ENCODE results near the gene SACS.

Gene SACS

GRCh38 chr13:23460921-23461320, 27.4 kb upstream of the SACS start:
- H3K9me3 ChIP-seq (ENCODE audit: low read length): no peaks in the 10 kb centered on the region
- no peaks in the 10 kb centered on the region for H3K9me2 ChIP-seq (ENCODE audit: low read depth, low read length)
- TF ChIP-seq CTCF (IDR thresholded peaks at IDR 0.05; ENCODE audit: low read length) (no peak), EZH2 (IDR thresholded peaks at IDR 0.05; ENCODE audit: borderline replicate concordance, low read length) (no peak)
- no peaks in the 10 kb centered on the region for H3F3A ChIP-seq (ENCODE audit: insufficient read depth, low read length)
- H3K27ac ChIP-seq (ENCODE audit: low read depth, low read length, poor library complexity, severe bottlenecking): no peak overlapping the region
- peaks cover 3% of the 10 kb centered on the region; the same call in 1 of the 2 replicates for H3K27me3 ChIP-seq (ENCODE audit: insufficient read depth, low read length)
- H4K20me1 ChIP-seq (ENCODE audit: insufficient read depth, low read length): no peaks in the 10 kb centered on the region
- no peaks in the 10 kb centered on the region for H3K79me2 ChIP-seq (ENCODE audit: insufficient read depth, low read length)
- H3K4me3 ChIP-seq (ENCODE audit: low read depth, low read length, poor library complexity, severe bottlenecking): no peak overlapping the region
- H2AFZ ChIP-seq (ENCODE audit: low read length): no peak overlapping the region
- H3K4me2 ChIP-seq (ENCODE audit: low read length): no peak overlapping the region
- H3K9ac ChIP-seq (ENCODE audit: low read length): no peak overlapping the region
- no peaks in the 10 kb centered on the region for H3K4me1 ChIP-seq (ENCODE audit: insufficient read depth, low read length, severe bottlenecking)
- H3K36me3 ChIP-seq (ENCODE audit: insufficient read depth, low read length): no peaks in the 10 kb centered on the region

- no peaks in the 10 kb centered on the region for H3K4me1 ChIP-seq (ENCODE audit: insufficient read depth, low read length, severe bottlenecking)
- no peak overlapping the region for H3K4me3 ChIP-seq (ENCODE audit: low read depth, low read length, poor library complexity, severe bottlenecking)
- no peak overlapping the region for H3K27ac ChIP-seq (ENCODE audit: low read depth, low read length, poor library complexity, severe bottlenecking)
- TF ChIP-seq CTCF (IDR thresholded peaks at IDR 0.05; ENCODE audit: low read length) (no peak), EZH2 (IDR thresholded peaks at IDR 0.05; ENCODE audit: borderline replicate concordance, low read length) (no peak)
- H4K20me1 ChIP-seq (ENCODE audit: insufficient read depth, low read length): no peaks in the 10 kb centered on the region
- H3K4me2 ChIP-seq (ENCODE audit: low read length): no peak overlapping the region
- H3F3A ChIP-seq (ENCODE audit: insufficient read depth, low read length): no peaks in the 10 kb centered on the region
- no peaks in the 10 kb centered on the region for H3K79me2 ChIP-seq (ENCODE audit: insufficient read depth, low read length)
- peaks cover 2% of the 10 kb centered on the region; the same call in 1 of the 2 replicates for H3K27me3 ChIP-seq (ENCODE audit: insufficient read depth, low read length)
- H3K9me3 ChIP-seq (ENCODE audit: low read length): no peaks in the 10 kb centered on the region
- no peak overlapping the region for H3K9ac ChIP-seq (ENCODE audit: low read length)
- no peak overlapping the region for H2AFZ ChIP-seq (ENCODE audit: low read length)
- no peaks in the 10 kb centered on the region for H3K36me3 ChIP-seq (ENCODE audit: insufficient read depth, low read length)
- H3K9me2 ChIP-seq (ENCODE audit: low read depth, low read length): no peaks in the 10 kb centered on the region
These were observed 26.8 kb upstream of the SACS start for GRCh38 chr13:23460309-23460708.

- no peak overlapping the region for H2AFZ ChIP-seq (ENCODE audit: low read length)
- TF ChIP-seq EZH2 (IDR thresholded peaks at IDR 0.05; ENCODE audit: borderline replicate concordance, low read length): no peak
- TF ChIP-seq CTCF (IDR thresholded peaks at IDR 0.05; ENCODE audit: low read length): no peak
These were observed 25.5 kb upstream of the SACS start for GRCh38 chr13:23458989-23459388.

More at GRCh38 chr13:23458989-23459388, 25.5 kb upstream of the SACS start:
- Histone ChIP-seq H3K9ac (ENCODE audit: low read length) (no peak overlapping the region), H3K9me3 (ENCODE audit: low read length) (no peaks in the 10 kb centered on the region), H3K27ac (ENCODE audit: low read depth, low read length, poor library complexity, severe bottlenecking) (no peak overlapping the region), H3K4me1 (ENCODE audit: insufficient read depth, low read length, severe bottlenecking) (no peaks in the 10 kb centered on the region), H4K20me1 (ENCODE audit: insufficient read depth, low read length) (no peaks in the 10 kb centered on the region), H3K36me3 (ENCODE audit: insufficient read depth, low read length) (no peaks in the 10 kb centered on the region), H3K4me2 (ENCODE audit: low read length) (no peak overlapping the region), H3F3A (ENCODE audit: insufficient read depth, low read length) (no peaks in the 10 kb centered on the region), H3K27me3 (ENCODE audit: insufficient read depth, low read length) (no peaks in the 10 kb centered on the region), H3K9me2 (ENCODE audit: low read depth, low read length) (no peaks in the 10 kb centered on the region), H3K4me3 (ENCODE audit: low read depth, low read length, poor library complexity, severe bottlenecking) (no peak overlapping the region), H3K79me2 (ENCODE audit: insufficient read depth, low read length) (no peaks in the 10 kb centered on the region)

Data from OCI-LY1 (cell line).